Effector memory CD4-positive, alpha-beta T cell (primary cell): ENCODE measurements around the gene PIP5KL1.

Experiments used
- DNase-seq, 3 donors: peaks; one replicate each; pipeline ENCODE4 v3.0.0-alpha.2; 2020
- H3K27ac ChIP-seq: 2 replicates; pipeline ENCODE4 v1.7.0; 2013; ENCODE audit warnings: mild to moderate bottlenecking, low read length, moderate library complexity; ENCODE audit not compliant: insufficient read depth, poor library complexity, severe bottlenecking
- H3K27me3 ChIP-seq: replicated peaks from 2 replicates; pipeline ENCODE4 v1.7.0; 2013; ENCODE audit warnings: mild to moderate bottlenecking, low read length; ENCODE audit not compliant: insufficient read depth, control insufficient read depth, poor library complexity, severe bottlenecking
- H3K36me3 ChIP-seq: 2 replicates; pipeline ENCODE4 v1.7.0; 2013; ENCODE audit warnings: mild to moderate bottlenecking, low read length, moderate library complexity; ENCODE audit not compliant: control insufficient read depth, insufficient read depth
- H3K4me1 ChIP-seq: 2 replicates; pipeline ENCODE4 v1.7.0; 2013; ENCODE audit warnings: low read length, mild to moderate bottlenecking; ENCODE audit not compliant: control insufficient read depth, insufficient read depth, poor library complexity, severe bottlenecking
- H3K4me3 ChIP-seq: 2 replicates; pipeline ENCODE4 v1.7.0; 2013; ENCODE audit warnings: low read length, low read depth, mild to moderate bottlenecking; ENCODE audit not compliant: insufficient read depth, poor library complexity, severe bottlenecking
- H3K9me3 ChIP-seq: 2 replicates; pipeline ENCODE4 v1.7.0; 2013; ENCODE audit warnings: mild to moderate bottlenecking, low read length, moderate library complexity; ENCODE audit not compliant: control insufficient read depth

Gene PIP5KL1

DNA sequence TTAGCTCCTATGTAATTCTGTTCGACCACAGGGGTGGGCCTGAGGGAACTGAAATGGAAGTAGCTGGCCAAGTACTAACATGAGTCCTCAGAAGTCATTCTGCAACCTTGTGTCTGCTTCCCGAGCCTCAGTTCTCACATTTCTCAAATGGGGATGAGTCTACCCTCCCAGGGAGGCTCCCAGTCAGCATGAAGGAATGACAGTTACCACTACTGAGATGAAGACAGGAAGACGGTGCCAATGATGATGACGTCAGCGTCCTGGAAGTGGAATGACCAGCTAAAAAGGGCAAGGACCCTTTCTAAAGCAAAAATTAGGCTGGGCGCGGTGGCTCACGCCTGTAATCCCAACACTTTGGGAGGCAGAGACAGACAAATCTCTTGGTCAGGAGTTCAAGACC lies 6.8 kb downstream of the PIP5KL1 start:
- no peak for DNase-seq
- no peaks in the 10 kb centered on the region for H3K27me3 ChIP-seq
- no peaks in the 10 kb centered on the region for H3K36me3 ChIP-seq
- no peaks in the 10 kb centered on the region for H3K9me3 ChIP-seq
- peaks cover 28% of the 10 kb centered on the region for H3K4me1 ChIP-seq
- no peak overlapping the region for H3K27ac ChIP-seq
- H3K4me3 ChIP-seq, result no peak overlapping the region

DNA sequence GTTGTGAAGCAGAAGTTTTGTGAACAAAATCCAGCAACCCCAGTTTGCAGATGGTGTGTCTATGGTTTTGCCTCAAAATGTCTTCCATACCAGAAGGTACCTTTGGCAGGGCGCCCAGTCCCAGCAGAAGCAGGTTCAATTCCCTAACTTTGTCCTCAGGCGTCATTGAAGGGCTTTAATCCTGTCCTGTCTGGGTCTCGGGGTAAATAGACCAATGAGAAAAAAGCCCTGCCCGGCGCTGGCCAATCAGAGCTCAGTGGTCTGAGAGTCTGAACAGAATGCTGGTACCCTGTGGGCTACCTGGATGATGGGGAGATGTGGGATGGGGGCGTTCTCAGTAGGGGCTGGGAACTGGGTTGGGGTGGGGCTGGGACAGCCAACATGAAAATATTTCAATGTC lies 7.5 kb downstream of the PIP5KL1 start:
- no peak overlapping the region for H3K27ac ChIP-seq
- H3K36me3 ChIP-seq, result no peaks in the 10 kb centered on the region
- no peaks in the 10 kb centered on the region for H3K9me3 ChIP-seq
- H3K27me3 ChIP-seq, result no peaks in the 10 kb centered on the region
- DNase-seq, result no peak
- peaks cover 28% of the 10 kb centered on the region for H3K4me1 ChIP-seq
- no peak overlapping the region for H3K4me3 ChIP-seq

- no peaks in the 10 kb centered on the region for H3K9me3 ChIP-seq
- H3K27me3 ChIP-seq, result no peaks in the 10 kb centered on the region
- peaks cover 27% of the 10 kb centered on the region for H3K4me1 ChIP-seq
- no peak overlapping the region for H3K27ac ChIP-seq
- H3K36me3 ChIP-seq, result no peaks in the 10 kb centered on the region
- peak overlapping the region; percentile 36 for H3K4me3 ChIP-seq
- peak; percentile 50 to 71 (median 61) for DNase-seq
These were observed 8.9 kb downstream of the PIP5KL1 start for GRCh38 chr9:127921557-127922120.

GRCh38 chr9:127920794-127921193 lies 9.8 kb downstream of the PIP5KL1 start:
- Histone ChIP-seq H3K4me1 (peaks cover 32% of the 10 kb centered on the region), H3K27ac (no peak overlapping the region), H3K27me3 (no peaks in the 10 kb centered on the region)

DNA sequence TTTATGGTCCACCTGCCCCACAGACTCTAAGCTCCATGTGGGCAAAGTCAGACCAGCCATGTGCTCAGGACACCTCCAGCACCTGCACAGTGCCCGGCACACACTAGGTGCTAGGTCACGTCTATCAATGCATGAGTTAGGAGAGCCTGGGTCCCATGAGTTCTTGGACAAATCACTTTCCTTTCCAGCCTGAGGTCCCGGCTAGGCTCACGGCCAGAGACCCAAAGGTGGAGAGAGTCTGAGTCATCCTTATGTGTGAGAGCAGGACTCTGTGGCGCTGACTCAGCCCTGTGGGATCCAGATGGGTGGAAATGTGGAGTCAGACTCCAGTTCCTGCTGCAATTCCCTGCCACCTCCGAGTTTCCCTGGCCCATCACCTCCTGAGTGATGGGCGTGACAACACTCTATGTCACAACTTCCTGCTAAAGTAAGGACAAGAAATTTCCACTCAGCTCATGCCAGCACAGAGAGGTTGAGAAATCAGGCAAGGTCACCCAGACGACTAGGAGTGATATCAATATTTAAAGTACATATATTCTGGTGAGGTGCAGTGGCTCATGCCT lies 11.2 kb downstream of the PIP5KL1 start:
- Histone ChIP-seq H3K4me3 (no peak overlapping the region), H3K4me1 (peaks cover 37% of the 10 kb centered on the region), H3K27ac (no peak overlapping the region), H3K36me3 (no peaks in the 10 kb centered on the region), H3K27me3 (no peaks in the 10 kb centered on the region), H3K9me3 (no peaks in the 10 kb centered on the region)
- DNase-seq, result no peak

More at GRCh38 chr9:127920794-127921193, 9.8 kb downstream of the PIP5KL1 start:
- no peaks in the 10 kb centered on the region for H3K9me3 ChIP-seq
- no peak for DNase-seq
- no peaks in the 10 kb centered on the region for H3K36me3 ChIP-seq
- H3K4me3 ChIP-seq, result no peak overlapping the region

DNA sequence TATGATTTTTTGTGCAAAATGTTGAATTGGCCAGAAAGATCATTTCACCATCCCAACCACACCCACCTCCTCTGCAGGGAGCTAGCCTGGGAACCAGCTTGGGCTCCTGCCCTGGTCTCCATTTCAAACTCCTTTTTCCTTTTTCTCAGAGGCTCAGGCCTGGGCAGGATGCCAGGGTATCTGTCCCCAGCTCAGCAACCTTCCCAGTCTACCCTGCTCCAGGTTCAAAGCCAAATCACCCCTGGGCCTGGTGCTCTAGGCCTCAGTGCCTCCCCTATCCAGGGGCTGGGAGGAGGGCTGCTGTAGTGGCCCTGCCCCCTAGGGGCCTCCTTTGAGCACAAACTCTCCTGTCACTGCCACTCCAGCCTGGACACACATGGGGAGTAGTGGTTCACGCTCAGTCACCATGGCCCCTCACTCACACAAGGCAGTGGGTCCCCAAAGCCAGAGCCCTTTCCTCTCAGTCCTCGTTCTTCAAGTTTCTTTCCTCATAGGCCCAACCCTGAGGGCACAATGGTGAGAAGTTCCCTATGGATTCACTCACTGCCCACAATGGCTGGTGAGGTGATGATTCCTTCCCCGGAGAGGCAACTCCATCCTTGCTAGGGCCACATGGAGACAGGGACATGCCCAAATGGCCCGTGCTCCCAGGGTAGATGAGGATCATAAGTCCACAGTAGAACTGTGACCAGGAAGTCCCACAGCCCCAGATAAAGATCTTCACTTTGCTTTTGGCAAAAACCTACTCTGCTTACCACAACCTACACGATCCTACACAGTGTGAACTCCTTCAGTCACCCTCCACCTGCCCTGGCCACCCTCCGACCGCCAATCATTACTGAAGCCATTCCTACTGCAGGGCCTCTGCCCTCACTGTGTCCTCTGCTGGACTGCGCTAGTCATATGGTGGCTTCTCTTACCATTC lies 12.1 kb downstream of the PIP5KL1 start:
- no peaks in the 10 kb centered on the region for H3K36me3 ChIP-seq
- H3K4me1 ChIP-seq, result peaks cover 37% of the 10 kb centered on the region
- H3K27ac ChIP-seq, result no peak overlapping the region
- no peak overlapping the region for H3K4me3 ChIP-seq
- H3K9me3 ChIP-seq, result no peaks in the 10 kb centered on the region
- DNase-seq, result no peak
- no peaks in the 10 kb centered on the region for H3K27me3 ChIP-seq

- H3K9me3 ChIP-seq, result no peaks in the 10 kb centered on the region
- no peaks in the 10 kb centered on the region for H3K27me3 ChIP-seq
- H3K4me3 ChIP-seq, result peak overlapping the region; percentile 44
- H3K27ac ChIP-seq, result peak overlapping the region; percentile 21
- DNase-seq, result no peak
- H3K36me3 ChIP-seq, result no peaks in the 10 kb centered on the region
- peaks cover 37% of the 10 kb centered on the region for H3K4me1 ChIP-seq
These were observed 13.0 kb downstream of the PIP5KL1 start for GRCh38 chr9:127917603-127918002.

DNA sequence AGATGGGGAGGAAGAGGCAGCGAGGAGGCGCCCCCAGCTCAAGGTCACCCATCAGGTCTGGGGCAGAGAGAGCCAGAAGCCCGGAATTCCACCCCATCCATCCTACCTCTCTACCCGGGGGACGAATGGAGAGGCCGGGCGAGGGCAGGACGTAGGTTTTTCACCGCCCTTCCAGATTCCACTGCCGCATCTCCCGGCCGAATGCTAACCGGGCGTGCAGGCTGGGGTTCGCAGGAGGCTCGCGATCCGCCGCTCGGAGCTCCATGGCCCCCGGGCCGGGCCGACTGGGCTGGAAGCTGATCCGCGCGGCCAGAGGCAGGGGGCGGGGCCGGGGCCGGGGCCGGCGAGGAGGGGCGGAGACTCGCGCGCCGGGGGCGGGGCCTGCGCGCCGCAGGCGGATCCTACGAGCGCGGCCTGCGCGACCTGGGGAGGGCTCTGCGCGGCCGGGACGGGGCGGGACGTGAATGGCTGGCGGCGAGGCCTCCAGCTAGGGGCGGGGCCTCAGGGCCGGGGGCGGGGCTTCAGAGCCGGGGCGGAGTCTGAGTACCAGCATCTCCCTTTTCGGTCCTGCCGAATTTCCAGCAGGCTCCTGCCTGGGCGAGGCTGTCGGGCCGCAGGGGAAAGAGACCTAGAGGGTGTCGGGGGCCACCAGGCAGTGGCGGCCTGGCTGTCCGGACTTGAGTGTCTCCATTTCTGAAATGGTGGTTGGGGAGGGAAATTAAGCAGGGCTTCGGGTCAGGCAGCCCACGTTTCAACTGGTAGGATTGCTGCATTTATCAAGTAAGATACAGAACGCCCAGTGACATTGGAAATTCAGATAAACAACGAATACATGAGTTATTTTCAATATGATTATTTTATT lies 13.6 kb downstream of the PIP5KL1 start, which contains the start of gene ST6GALNAC4:
TSS of gene ST6GALNAC4 (minus strand) at position 322 of the 862 bp plus-strand sequence. CDS start 622 bp downstream, outside the sequence.
- DNase-seq, result peak; percentile 91 to 96 (median 93)
- peak within 1 kb of the TSS; percentile 73 for H3K4me3 ChIP-seq
- peak within 1 kb of the TSS; percentile 53 for H3K27ac ChIP-seq
- H3K27me3 ChIP-seq, result no peaks in the 10 kb centered on the region
- peaks cover 35% of the 10 kb centered on the region for H3K4me1 ChIP-seq
- H3K9me3 ChIP-seq, result no peaks in the 10 kb centered on the region
- H3K36me3 ChIP-seq, result peaks cover 4% of the 10 kb centered on the region

DNA sequence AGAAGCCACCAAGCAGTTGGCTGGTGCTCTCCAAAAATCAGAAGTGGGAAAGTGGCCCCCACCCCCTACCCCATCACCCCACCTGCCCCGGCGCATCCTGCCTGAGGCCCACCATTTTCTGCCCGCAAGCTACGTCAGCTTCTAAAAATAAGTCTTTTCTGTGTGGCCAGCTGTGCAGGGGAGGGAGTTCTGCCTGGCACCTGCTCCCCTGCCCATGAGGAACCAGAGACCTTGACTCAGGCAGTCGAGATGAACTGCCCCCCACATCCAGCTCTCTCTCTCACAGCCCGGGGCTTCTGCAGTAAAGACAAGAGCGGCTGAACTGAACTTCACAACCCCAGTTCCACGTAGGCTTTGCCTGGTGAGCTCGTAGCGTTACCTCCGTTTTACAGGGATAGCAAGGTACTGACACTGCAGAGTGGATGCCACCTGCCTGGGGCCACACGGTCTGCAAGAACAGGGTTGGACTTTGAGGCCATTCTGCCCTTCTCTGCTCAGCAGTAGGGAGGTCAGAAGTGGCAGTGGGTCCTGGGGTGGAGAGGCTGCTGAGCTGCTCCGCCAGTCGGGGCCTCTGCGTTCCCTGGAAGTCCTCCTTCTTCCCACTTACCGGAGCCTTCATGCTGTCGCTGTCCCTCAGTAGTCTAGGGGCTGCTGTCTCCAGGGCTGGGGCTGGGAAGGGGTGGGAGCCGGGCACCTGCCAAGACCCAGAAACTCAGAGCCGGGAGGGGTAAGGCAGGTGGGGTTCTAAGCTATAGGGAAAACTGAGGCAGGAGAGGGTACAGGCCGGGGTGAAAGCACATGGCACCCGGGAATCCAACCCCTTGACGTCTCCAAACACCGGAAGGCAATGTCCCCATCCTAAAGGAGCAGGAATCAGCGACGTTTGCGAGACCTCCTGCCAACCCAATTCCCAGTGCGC lies 14.5 kb downstream of the PIP5KL1 start:
- no peaks in the 10 kb centered on the region for H3K9me3 ChIP-seq
- H3K4me3 ChIP-seq, result peak overlapping the region; percentile 73
- H3K36me3 ChIP-seq, result peaks cover 7% of the 10 kb centered on the region
- no peaks in the 10 kb centered on the region for H3K27me3 ChIP-seq
- no peak for DNase-seq
- H3K4me1 ChIP-seq, result peaks cover 26% of the 10 kb centered on the region
- H3K27ac ChIP-seq, result peak overlapping the region; percentile 53
